GM10266 (cell line): ENCODE measurements around the gene BET1L.
A peak's percentile ranks its signal among the peaks of the same experiment; 100 is the strongest.
"Not testable (repeated sequence)": the region's sequence is repeated elsewhere in the genome, so short reads cannot be mapped to it uniquely, and the experiment has no call there.

Source experiments
- DNase-seq: peaks from one replicate; pipeline ENCODE4 v3.0.0; 2012; ENCODE audit errors: extremely low spot score
- CTCF ChIP-seq: IDR thresholded peaks from 2 replicates; pipeline ENCODE4 v1.5.1; 2012; ENCODE audit warnings: mild to moderate bottlenecking, low read depth; ENCODE audit not compliant: control insufficient read depth, insufficient read depth; ENCODE audit errors: missing control alignments

Gene BET1L

GRCh38 chr11:191490-192478, 15.4 kb downstream of the BET1L start:
- not testable (repeated sequence) for DNase-seq
- TF ChIP-seq CTCF, result peak; percentile 44

- not testable (repeated sequence) for DNase-seq
Measured at GRCh38 chr11:190546-190945, 16.7 kb downstream of the BET1L start.

GRCh38 chr11:189843-190311, 17.3 kb downstream of the BET1L start:
- DNase-seq, result not testable (repeated sequence)
- peak; percentile 38 for TF ChIP-seq CTCF

- not testable (repeated sequence) for DNase-seq
Measured at GRCh38 chr11:189200-189783, 17.9 kb downstream of the BET1L start.

DNA sequence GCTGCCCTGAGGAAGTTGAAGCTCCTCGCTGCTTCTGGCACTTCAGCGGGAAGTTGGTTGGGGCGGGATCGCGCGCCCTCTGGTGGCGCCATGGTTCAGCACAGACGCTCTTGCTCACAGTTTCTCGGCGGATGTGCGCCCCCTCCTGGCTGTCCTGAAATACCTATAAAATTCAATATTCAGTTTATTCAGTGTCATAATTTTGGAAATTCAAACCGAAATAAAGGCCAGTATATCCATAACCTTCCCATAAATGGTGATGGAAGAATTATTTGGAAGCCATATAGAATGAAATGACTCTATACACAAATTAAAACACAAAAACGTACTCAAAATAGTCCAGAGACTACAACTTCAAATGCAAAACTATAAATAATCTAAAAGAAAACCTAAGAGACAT, 27.0 kb downstream of the BET1L start:
- DNase-seq, result not testable (repeated sequence)
